Measurements from ENCODE around the gene PYGB. TPM values are rescaled to one million over a fixed set of nuclear protein-coding genes. Genes with fewer than 3 reads are reported as not detected.

PYGB gene
- total RNA-seq, 2 experiments from 2014 or later = 26.3 to 27.5 TPM

GRCh38 chr20:25247518-25247955, 348 bp upstream of the PYGB start:
- peaks cover 50% of the 10 kb centered on the region for H3K4me1 Mint-ChIP-seq (ENCODE audit: low read depth)
- H3K4me3 ChIP-seq (ENCODE audit: low read length) = peak overlapping the region; percentile 94
- H3K9me3 ChIP-seq (ENCODE audit: control insufficient read depth in 1 of 2, insufficient read depth in 1 of 2, low read length in 2 of 2) = peaks cover 0 to 6% of the 10 kb centered on the region in 2 experiments
- peaks cover 8% of the 10 kb centered on the region for H3K27me3 Mint-ChIP-seq
- no peak overlapping the region for H3K27ac ChIP-seq (ENCODE audit: low read depth in 1 of 2, low read length in 2 of 2)
- peaks cover 21% of the 10 kb centered on the region for H3K36me3 Mint-ChIP-seq (ENCODE audit: low read depth)
- peaks cover 3% of the 10 kb centered on the region for H3K9me3 Mint-ChIP-seq
- no peaks in the 10 kb centered on the region for H3K27me3 ChIP-seq (ENCODE audit: control insufficient read depth in 1 of 2, insufficient read depth in 2 of 2, low read length in 2 of 2)
- CTCF ChIA-PET = interaction anchor here (1.1 to 2.2 kb wide), 2 partner anchors 51 to 140 kb away, joined by 4 to 8 read pairs; partner anchors contain the start of gene ENTPD6
- H3K4me3 Mint-ChIP-seq = peak overlapping the region; percentile 87
- H3K27ac Mint-ChIP-seq = peak overlapping the region; percentile 80
- peak; percentile 11 for ATAC-seq (ENCODE audit: poor library complexity)
- DNase-seq = peak in 3 of 14 experiments; percentile 10 to 44 (median 21)
- POLR2A ChIA-PET = interaction anchor here (0.6 to 3.2 kb wide), 11 partner anchors 10 to 189 kb away, joined by 3 to 28 read pairs (median 4); partner anchors contain the start of genes ABHD12 and ENTPD6
- TF ChIP-seq CTCF (IDR thresholded peaks at IDR 0.05) = no peak
- no peaks in the 10 kb centered on the region for H3K36me3 ChIP-seq (ENCODE audit: insufficient read depth, low read length)
- H3K4me1 ChIP-seq (ENCODE audit: insufficient read depth, low read length) = peaks cover 25% of the 10 kb centered on the region
- intact Hi-C loops (cut with DNase I, micrococcal nuclease) = loop anchor here (1.0 to 5.0 kb wide), 6 partner anchors 50 to 450 kb away; partner anchors contain the start of genes ZNF337 (in 2 of the 2), ABHD12 (in 1 of the 2), ACSS1 (in 1 of the 2) and APMAP (in 1 of the 2)

GRCh38 chr20:25248786-25249172, 894 bp downstream of the PYGB start:
- H3K9me3 ChIP-seq (ENCODE audit: control insufficient read depth in 1 of 2, insufficient read depth in 1 of 2, low read length in 2 of 2) = peaks cover 0 to under 1% of the 10 kb centered on the region in 2 experiments
- ChIA-PET CTCF (no interaction called here), POLR2A (interaction anchor here (1.2 to 3.2 kb wide), 6 partner anchors 9 to 191 kb away, joined by 3 to 28 read pairs (median 8); partner anchors contain the start of genes ACSS1, ENTPD6 and GINS1)
- H3K27ac Mint-ChIP-seq = peak overlapping the region; percentile 74
- peak in 2 of 14 experiments; percentile 5 to 6 for DNase-seq
- H3K4me1 Mint-ChIP-seq (ENCODE audit: low read depth) = peaks cover 56% of the 10 kb centered on the region
- H3K36me3 ChIP-seq (ENCODE audit: insufficient read depth, low read length) = no peaks in the 10 kb centered on the region
- no peaks in the 10 kb centered on the region for H3K27me3 ChIP-seq (ENCODE audit: control insufficient read depth in 1 of 2, insufficient read depth in 2 of 2, low read length in 2 of 2)
- peak overlapping the region; percentile 94 for H3K4me3 Mint-ChIP-seq
- peaks cover 25% of the 10 kb centered on the region for H3K36me3 Mint-ChIP-seq (ENCODE audit: low read depth)
- H3K9me3 Mint-ChIP-seq = no peaks in the 10 kb centered on the region
- H3K4me3 ChIP-seq (ENCODE audit: low read length) = peak overlapping the region; percentile 94
- peaks cover 29% of the 10 kb centered on the region for H3K4me1 ChIP-seq (ENCODE audit: insufficient read depth, low read length)
- TF ChIP-seq CTCF (IDR thresholded peaks at IDR 0.05) = no peak
- intact Hi-C loops (cut with DNase I, micrococcal nuclease) = loop anchor here (5.0 kb wide), 4 partner anchors 51 to 449 kb away; partner anchors contain the start of genes ZNF337 (in 2 of the 2), ACSS1 (in 1 of the 2), APMAP (in 1 of the 2) and ENTPD6 (in 1 of the 2)
- H3K27ac ChIP-seq (ENCODE audit: low read depth in 1 of 2, low read length in 2 of 2) = no peak overlapping the region
- H3K27me3 Mint-ChIP-seq = peaks cover under 1% of the 10 kb centered on the region
- ATAC-seq (ENCODE audit: poor library complexity) = no peak

GRCh38 chr20:25249198-25249931, 1.5 kb downstream of the PYGB start:
- peaks cover 29% of the 10 kb centered on the region for H3K4me1 ChIP-seq (ENCODE audit: insufficient read depth, low read length)
- no peaks in the 10 kb centered on the region for H3K27me3 ChIP-seq (ENCODE audit: control insufficient read depth in 1 of 2, insufficient read depth in 2 of 2, low read length in 2 of 2)
- H3K27me3 Mint-ChIP-seq = no peaks in the 10 kb centered on the region
- peaks cover 27% of the 10 kb centered on the region for H3K36me3 Mint-ChIP-seq (ENCODE audit: low read depth)
- ATAC-seq (ENCODE audit: poor library complexity) (no peak), DNase-seq (no peak)
- no peaks in the 10 kb centered on the region for H3K9me3 Mint-ChIP-seq
- peak overlapping the region; percentile 94 for H3K4me3 ChIP-seq (ENCODE audit: low read length)
- peak overlapping the region; percentile 74 for H3K27ac Mint-ChIP-seq
- no peak overlapping the region for H3K27ac ChIP-seq (ENCODE audit: low read depth in 1 of 2, low read length in 2 of 2)
- H3K4me3 Mint-ChIP-seq = peak overlapping the region; percentile 94
- ChIA-PET CTCF (interaction anchor here (1.8 kb wide), 1 partner anchor 10 kb away, joined by 5 read pairs; no protein-coding TSS in a partner anchor), POLR2A (interaction anchor here (1.2 to 2.6 kb wide), 6 partner anchors 8 to 192 kb away, joined by 3 to 27 read pairs (median 8); partner anchors contain the start of genes ACSS1 and GINS1)
- intact Hi-C loops (cut with DNase I, micrococcal nuclease) = loop anchor here (5.0 kb wide), 4 partner anchors 52 to 448 kb away; partner anchors contain the start of genes ZNF337 (in 2 of the 2), ACSS1 (in 1 of the 2), APMAP (in 1 of the 2) and ENTPD6 (in 1 of the 2)
- TF ChIP-seq CTCF (IDR thresholded peaks at IDR 0.05) = no peak
- H3K4me1 Mint-ChIP-seq (ENCODE audit: low read depth) = peaks cover 58% of the 10 kb centered on the region
- H3K9me3 ChIP-seq (ENCODE audit: control insufficient read depth in 1 of 2, insufficient read depth in 1 of 2, low read length in 2 of 2) = no peaks in the 10 kb centered on the region
- H3K36me3 ChIP-seq (ENCODE audit: insufficient read depth, low read length) = no peaks in the 10 kb centered on the region
